SU-DHL-6 (cell line): ENCODE measurements around the gene PDE4D.

ENCODE experiments used
- H2AFZ ChIP-seq: fragments of 200-600 bp; sonication (generic); 2 replicates; pipeline ENCODE4 v1.6.1; 2014; ENCODE audit warnings: low read depth, mild to moderate bottlenecking, moderate library complexity, mixed read lengths, antibody characterized with exemption, low read length; ENCODE audit not compliant: severe bottlenecking
- H3F3A ChIP-seq: fragments of 200-600 bp; shearing (Covaris generic); 2 replicates; pipeline ENCODE4 v1.6.0; 2016; ENCODE audit warnings: antibody characterized with exemption, mild to moderate bottlenecking; ENCODE audit not compliant: insufficient read depth
- H3K27ac ChIP-seq: fragments of 200-600 bp; sonication (generic); 2 replicates; pipeline ENCODE4 v1.5.1; 2016; ENCODE audit warnings: low read depth, mild to moderate bottlenecking, low read length, moderate library complexity, mixed read lengths
- H3K27me3 ChIP-seq: fragments of 200-600 bp; sonication (generic), shearing (Covaris generic); 2 replicates; pipeline ENCODE4 v1.6.0; 2014; ENCODE audit warnings: mild to moderate bottlenecking, low read length
- H3K36me3 ChIP-seq: fragments of 200-600 bp; sonication (generic); 2 replicates; pipeline ENCODE4 v1.6.1; 2014; ENCODE audit warnings: mild to moderate bottlenecking, low read length, mixed read lengths
- H3K4me2 ChIP-seq: fragments of 300-600, 200-600 bp; shearing (Covaris generic), sonication (generic); 2 replicates; pipeline ENCODE4 v1.6.0; 2014; ENCODE audit warnings: low read length, low read depth, mild to moderate bottlenecking; ENCODE audit not compliant: poor library complexity, severe bottlenecking
- H3K4me3 ChIP-seq: fragments of 200-600 bp; sonication (generic); 2 replicates; pipeline ENCODE4 v1.5.1; 2014; ENCODE audit warnings: antibody characterized with exemption, low read length, mild to moderate bottlenecking, mixed read lengths; ENCODE audit not compliant: insufficient read depth, poor library complexity, severe bottlenecking
- H3K79me2 ChIP-seq: fragments of 200-600 bp; sonication (generic); 2 replicates; pipeline ENCODE4 v1.6.1; 2014; ENCODE audit warnings: mild to moderate bottlenecking, low read length, moderate library complexity; ENCODE audit not compliant: insufficient read depth
- H3K9ac ChIP-seq: fragments of 200-600 bp; sonication (generic); 2 replicates; pipeline ENCODE4 v1.7.0; 2014; ENCODE audit warnings: mild to moderate bottlenecking, low read length
- H3K9me2 ChIP-seq: fragments of 200-600 bp; sonication (generic); replicated peaks from 2 replicates; pipeline ENCODE4 v1.6.1; 2014; ENCODE audit warnings: low read length; ENCODE audit not compliant: insufficient read depth
- H3K9me3 ChIP-seq: fragments of 200-600 bp; sonication (generic); 2 replicates; pipeline ENCODE4 v1.6.1; 2014; ENCODE audit warnings: low read length, mixed read lengths; ENCODE audit not compliant: insufficient read depth
- H4K20me1 ChIP-seq: fragments of 200-600 bp; sonication (generic); 2 replicates; pipeline ENCODE4 v1.6.1; 2014; ENCODE audit warnings: low read depth, mild to moderate bottlenecking, antibody characterized with exemption, low read length, moderate library complexity, mixed read lengths
- CTCF ChIP-seq: fragments of 200-600 bp; sonication (generic); IDR thresholded peaks from one replicate; pipeline ENCODE4 v1.5.1; 2017; ENCODE audit warnings: antibody characterized with exemption, mild to moderate bottlenecking, low read length, moderate library complexity; ENCODE audit not compliant: insufficient read depth, poor library complexity, severe bottlenecking
- EZH2phosphoT487 ChIP-seq: fragments of 200-600 bp; sonication (generic), shearing (Covaris generic); conservative IDR thresholded peaks from 2 replicates; pipeline ENCODE4 v1.6.1; 2018; ENCODE audit warnings: mild to moderate bottlenecking, antibody characterized with exemption, low read length, moderate library complexity, mixed read lengths

The PDE4D gene

GRCh38 chr5:59020611-59021285 is 872.8 kb downstream of the PDE4D start:
- Histone ChIP-seq H3K4me3 (no peak overlapping the region), H3K4me2 (no peak overlapping the region), H3K9ac (no peak overlapping the region), H2AFZ (no peak overlapping the region), H3K9me2 (no peaks in the 10 kb centered on the region), H3K27ac (no peak overlapping the region), H3K27me3 (no peaks in the 10 kb centered on the region), H4K20me1 (no peaks in the 10 kb centered on the region), H3K36me3 (no peaks in the 10 kb centered on the region), H3K79me2 (no peaks in the 10 kb centered on the region), H3K9me3 (no peaks in the 10 kb centered on the region), H3F3A (no peaks in the 10 kb centered on the region)
- TF ChIP-seq EZH2phosphoT487 (no peak), CTCF (no peak)

GRCh38 chr5:59019078-59019477 is 874.4 kb downstream of the PDE4D start:
- no peaks in the 10 kb centered on the region for H3K27me3 ChIP-seq
- H2AFZ ChIP-seq = no peak overlapping the region
- no peaks in the 10 kb centered on the region for H3K9me3 ChIP-seq
- H3K79me2 ChIP-seq = no peaks in the 10 kb centered on the region
- no peak overlapping the region for H3K9ac ChIP-seq
- H4K20me1 ChIP-seq = no peaks in the 10 kb centered on the region
- TF ChIP-seq EZH2phosphoT487 (no peak), CTCF (no peak)
- no peak overlapping the region for H3K4me3 ChIP-seq
- no peak overlapping the region for H3K27ac ChIP-seq
- no peaks in the 10 kb centered on the region for H3K9me2 ChIP-seq
- H3K4me2 ChIP-seq = no peak overlapping the region
- H3K36me3 ChIP-seq = no peaks in the 10 kb centered on the region
- H3F3A ChIP-seq = no peaks in the 10 kb centered on the region

- Histone ChIP-seq H3K9ac (no peak overlapping the region), H3K4me2 (no peak overlapping the region), H3K27ac (no peak overlapping the region), H3F3A (no peaks in the 10 kb centered on the region), H3K27me3 (no peaks in the 10 kb centered on the region), H3K36me3 (no peaks in the 10 kb centered on the region), H4K20me1 (no peaks in the 10 kb centered on the region), H3K9me3 (no peaks in the 10 kb centered on the region), H3K79me2 (no peaks in the 10 kb centered on the region), H2AFZ (no peak overlapping the region), H3K9me2 (no peaks in the 10 kb centered on the region), H3K4me3 (no peak overlapping the region)
- TF ChIP-seq EZH2phosphoT487 = no peak
- TF ChIP-seq CTCF = no peak
These were observed 876.6 kb downstream of the PDE4D start for GRCh38 chr5:59016925-59017324.
